GM18507 (cell line): ENCODE data around the gene ROCK1.

Source experiments
- DNase-seq: peaks from one replicate; pipeline ENCODE4 v3.0.0; 2011; ENCODE audit warnings: low read depth; ENCODE audit not compliant: insufficient read length; ENCODE audit errors: extremely low spot score
- FAIRE-seq: peaks from 2 replicates; lab custom pipeline; 2011; peaks lifted over from hg19 to GRCh38; lab: Jason Lieb, UNC

The ROCK1 gene

DNA sequence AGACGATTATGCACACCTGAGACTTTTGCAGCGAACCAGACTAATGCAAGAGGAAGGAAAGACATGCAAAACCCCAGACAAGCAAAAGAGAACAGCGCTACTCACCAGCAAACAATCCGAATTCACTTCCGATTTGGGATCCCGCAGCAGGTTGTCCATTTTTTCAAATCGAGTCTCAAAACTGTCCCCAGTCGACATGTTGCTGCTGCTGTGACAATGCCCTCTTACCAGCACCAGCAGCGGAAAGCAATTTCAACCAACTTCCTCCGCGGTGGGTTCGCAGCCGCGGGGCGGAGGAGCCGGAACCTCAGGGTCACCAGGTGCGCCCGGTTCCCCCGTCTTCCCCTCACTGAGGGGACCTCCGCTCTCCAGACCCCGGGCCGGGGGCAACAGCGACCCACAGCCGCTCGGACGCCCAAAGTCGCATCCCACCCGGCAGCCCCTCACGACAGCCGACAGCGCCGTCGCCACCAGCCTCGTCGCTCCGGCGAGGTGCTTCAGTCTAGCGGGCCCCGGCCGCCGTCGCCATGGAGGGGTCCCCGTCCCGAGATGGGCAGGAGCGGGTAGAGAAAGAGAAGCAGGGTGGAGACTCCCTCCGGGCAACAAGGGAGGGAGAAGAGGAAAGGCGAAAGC is 784 bp downstream of the ROCK1 start:
- peak; percentile 60 for FAIRE-seq

GRCh38 chr18:21109936-21110712 is 1.5 kb downstream of the ROCK1 start:
- DNase-seq (no peak), FAIRE-seq (no peak)

More for the DNA sequence above, 784 bp downstream of the ROCK1 start:
- peak; percentile 12 for DNase-seq

DNA sequence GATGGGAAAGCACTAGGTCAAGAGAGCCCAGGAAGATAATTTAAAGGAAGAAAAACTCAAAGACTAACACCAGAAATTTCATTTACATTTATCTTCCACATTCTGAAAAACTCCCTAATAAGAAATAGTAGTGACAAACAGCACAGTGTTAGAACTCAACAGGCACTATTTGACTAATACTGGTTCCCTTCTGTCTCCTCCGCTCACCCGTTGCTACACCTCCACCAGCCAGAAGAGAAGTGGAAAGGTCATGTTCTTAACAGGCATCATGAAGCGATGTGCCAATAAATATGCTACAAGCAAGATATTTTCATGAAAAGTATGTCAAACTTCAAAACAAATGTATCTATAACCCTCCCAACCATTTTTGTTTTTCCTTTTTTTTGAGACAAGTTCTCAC is 5.7 kb downstream of the ROCK1 start:
- FAIRE-seq, result no peak
- DNase-seq, result no peak

- FAIRE-seq, result no peak
- DNase-seq, result no peak
Measured at GRCh38 chr18:21101172-21101571, 10.4 kb downstream of the ROCK1 start.

GRCh38 chr18:21100678-21101077 is 10.9 kb downstream of the ROCK1 start:
- DNase-seq (no peak), FAIRE-seq (no peak)

- DNase-seq (no peak), FAIRE-seq (no peak)
Measured at GRCh38 chr18:21100146-21100545, 11.5 kb downstream of the ROCK1 start.

- FAIRE-seq (peak; percentile 86), DNase-seq (no peak)
Measured at GRCh38 chr18:21099442-21099841, 12.2 kb downstream of the ROCK1 start.

- FAIRE-seq, result no peak
- no peak for DNase-seq
Measured at GRCh38 chr18:21096760-21097159, 14.9 kb downstream of the ROCK1 start.

DNA sequence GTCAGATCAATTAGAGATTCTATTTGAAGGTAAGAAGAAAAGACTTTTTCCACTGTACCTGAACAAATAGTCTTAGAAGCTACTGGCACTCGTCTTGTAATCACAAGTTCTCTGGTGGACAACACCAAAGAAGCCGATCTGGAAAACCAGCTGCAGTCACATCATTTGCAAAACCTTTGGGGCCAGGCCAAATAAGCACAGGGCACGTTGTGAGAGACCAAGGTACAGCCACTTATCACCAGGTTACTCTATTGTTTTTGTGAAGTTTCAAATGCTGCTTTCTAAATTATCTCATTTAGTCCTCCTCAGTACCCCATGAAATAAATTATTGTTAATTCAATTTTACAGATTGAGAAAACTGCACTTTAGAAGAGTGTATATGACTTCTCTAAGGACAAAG is 18.5 kb downstream of the ROCK1 start:
- FAIRE-seq (no peak), DNase-seq (no peak)

GRCh38 chr18:21090680-21091079 is 20.9 kb downstream of the ROCK1 start:
- no peak for DNase-seq
- FAIRE-seq, result no peak

- no peak for DNase-seq
- FAIRE-seq, result no peak
Measured at GRCh38 chr18:21085579-21086166, 25.9 kb downstream of the ROCK1 start.

DNA sequence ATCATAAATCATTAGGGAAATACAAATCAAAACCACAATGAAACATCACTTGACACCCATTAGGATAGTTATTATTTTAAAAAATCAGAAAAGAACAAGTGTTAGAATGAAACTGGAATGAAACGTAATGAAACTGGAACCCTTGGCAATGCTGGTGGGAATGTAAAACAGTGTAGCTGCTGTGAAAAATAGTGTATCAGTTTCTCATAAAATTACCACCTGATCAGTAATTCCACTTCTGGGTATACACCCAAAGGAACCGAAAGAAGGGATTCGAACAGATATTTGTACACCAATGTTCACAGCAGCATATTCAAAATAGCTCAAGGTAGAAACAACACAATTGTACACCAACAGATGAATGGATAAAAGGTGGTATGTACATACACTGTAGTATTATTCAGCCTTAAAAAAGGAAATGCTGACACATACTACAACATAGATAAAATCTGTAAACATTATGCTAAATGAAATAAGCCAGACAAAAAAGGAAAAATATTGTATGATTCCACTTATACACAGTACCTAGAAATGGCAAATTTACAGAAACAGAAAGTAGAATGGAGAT is 27.0 kb downstream of the ROCK1 start:
- DNase-seq (no peak), FAIRE-seq (no peak)

- FAIRE-seq, result no peak
- DNase-seq, result no peak
Measured at GRCh38 chr18:21083017-21083416, 28.6 kb downstream of the ROCK1 start.

GRCh38 chr18:21081426-21081825 is 30.2 kb downstream of the ROCK1 start:
- no peak for FAIRE-seq
- no peak for DNase-seq

DNA sequence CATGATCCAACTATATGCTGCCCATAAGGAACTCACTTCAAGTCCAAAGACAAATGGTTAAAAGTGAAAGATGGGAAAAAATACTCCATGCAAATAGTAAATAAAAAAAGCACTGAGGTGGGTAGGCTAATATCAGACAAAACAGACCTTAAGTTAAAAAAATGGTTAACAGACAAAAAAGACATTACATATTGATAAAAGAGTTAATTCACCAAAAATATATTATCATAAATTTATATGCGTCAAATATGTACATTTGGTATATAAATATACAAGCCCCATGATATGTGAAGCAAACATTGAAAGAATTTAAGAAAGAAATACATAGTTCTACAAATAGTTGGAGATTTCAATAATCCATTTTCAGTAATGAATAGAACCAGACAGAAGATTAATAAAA is 31.0 kb downstream of the ROCK1 start:
- no peak for FAIRE-seq
- DNase-seq, result no peak

GRCh38 chr18:21074336-21075323 is 37.0 kb downstream of the ROCK1 start:
- FAIRE-seq (no peak), DNase-seq (no peak)

DNA sequence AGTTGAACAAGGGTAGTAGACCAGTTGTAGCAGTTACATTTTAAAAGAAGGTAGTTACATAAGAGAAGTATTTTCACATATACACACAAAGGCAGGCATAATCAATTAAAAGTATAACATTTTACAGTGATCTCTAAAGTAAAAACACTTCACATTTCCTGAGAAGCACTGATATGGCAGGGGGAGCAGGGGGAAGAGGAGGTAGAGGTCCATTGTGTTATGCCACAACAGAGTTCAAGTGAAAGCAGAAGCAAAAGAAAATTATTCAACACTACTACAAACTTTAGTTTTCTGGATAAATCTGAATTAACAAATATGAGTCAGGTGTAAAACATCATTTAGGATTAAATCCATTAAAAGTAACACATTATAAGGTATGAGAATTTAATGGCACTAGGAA is 38.4 kb downstream of the ROCK1 start:
- no peak for FAIRE-seq
- DNase-seq, result no peak

DNA sequence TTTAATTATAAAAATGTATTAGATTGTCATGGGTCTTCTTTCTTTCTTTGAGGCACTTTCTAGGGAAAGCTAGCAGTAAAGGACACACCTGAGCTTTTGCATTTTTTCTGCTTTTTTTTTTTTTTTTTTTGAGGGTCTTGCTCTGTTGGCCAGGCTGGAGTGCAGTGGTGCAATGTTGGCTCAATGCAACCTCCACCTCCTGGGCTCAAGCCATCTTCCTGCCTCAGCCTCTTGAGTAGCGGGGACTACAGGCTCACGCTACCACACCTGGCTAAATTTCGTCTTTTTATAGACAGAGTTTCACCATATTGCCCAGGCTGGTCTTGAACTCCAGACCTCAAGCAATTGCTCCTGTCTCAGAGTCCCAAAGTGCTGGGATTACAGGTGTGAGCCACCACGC is 40.5 kb downstream of the ROCK1 start:
- FAIRE-seq, result no peak

DNA sequence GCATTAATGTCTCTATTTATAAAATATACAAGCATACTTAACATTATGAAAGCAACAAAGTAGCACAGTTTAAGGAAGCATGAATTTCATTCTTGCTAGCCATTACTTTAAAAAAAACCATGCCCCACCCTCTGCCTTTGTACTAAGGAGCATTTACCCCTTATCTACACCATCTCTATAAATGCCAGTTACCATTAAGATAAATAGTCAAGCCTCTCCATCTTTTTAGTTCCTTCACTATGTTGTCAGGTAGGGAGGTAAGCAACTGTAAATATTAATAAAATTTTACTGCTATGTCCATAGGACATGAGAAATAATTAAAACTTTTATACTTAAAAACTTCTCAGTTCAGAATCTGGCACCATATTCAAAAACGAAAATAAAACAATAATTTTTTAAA is 42.1 kb downstream of the ROCK1 start:
- no peak for FAIRE-seq
- no peak for DNase-seq

More for the DNA sequence above, 40.5 kb downstream of the ROCK1 start:
- no peak for DNase-seq
